Transverse colon (tissue), 4 donors: Measurements from ENCODE around the gene GRXCR1. TPM values are rescaled to one million over a fixed set of nuclear protein-coding genes. Genes with fewer than 3 reads are reported as not detected.

Source experiments
- DNase-seq: peaks from one replicate; pipeline ENCODE4 v3.0.0-alpha.2; 2019
- H3K27ac ChIP-seq, 4 donors: fragments of 200-600 bp; sonication (generic); 2 replicates each; pipeline ENCODE4 v1.5.1; 2016 to 2018; ENCODE audit warnings: inconsistent platforms in 4 of 4
- H3K27me3 ChIP-seq: fragments of 200-600 bp; sonication (generic); 2 replicates; pipeline ENCODE4 v1.5.1; 2017; ENCODE audit warnings: inconsistent platforms
- H3K36me3 ChIP-seq, 4 donors: fragments of 200-600 bp; sonication (generic); 2 replicates each; pipeline ENCODE4 v1.5.1; 2017 to 2019; ENCODE audit warnings: inconsistent platforms in 4 of 4
- H3K4me1 ChIP-seq, 4 donors: fragments of 200-600 bp; sonication (generic); 2 replicates each; pipeline ENCODE4 v1.5.1; 2017 to 2020; ENCODE audit warnings: inconsistent platforms in 4 of 4
- H3K4me3 ChIP-seq, 4 donors: fragments of 200-600 bp; sonication (generic); 1 replicate in 1 of 4; 2 replicates in 3 of 4; pipeline versions ENCODE4 v1.5.1 to v1.6.1; 2017 to 2019; ENCODE audit warnings: inconsistent platforms in 4 of 4
- H3K9me3 ChIP-seq, 2 donors: fragments of 200-600 bp; sonication (generic); 2 replicates each; pipeline ENCODE4 v1.5.1; 2017 to 2019; ENCODE audit warnings: inconsistent platforms in 2 of 2
- CTCF ChIP-seq, 5 experiments: fragments of 200-600 bp in 3 of 5; fragments of 450-650 bp in 2 of 5; sonication (generic) in 3 of 5; IDR thresholded peaks; 1 replicate in 2 of 5; 2 replicates in 3 of 5; pipeline ENCODE4 v1.5.1; 2016 to 2017; ENCODE audit warnings: antibody characterized with exemption in 5 of 5, inconsistent platforms in 3 of 5, mild to moderate bottlenecking in 2 of 5, moderate library complexity in 1 of 5
- EP300 ChIP-seq: sonication (generic); formaldehyde crosslinking; IDR thresholded peaks from one replicate; pipeline ENCODE4 v1.6.1; 2017; ENCODE audit warnings: antibody characterized with exemption, low read depth
- POLR2A ChIP-seq: fragments of 450-650 bp; IDR thresholded peaks from one replicate; pipeline ENCODE4 v1.6.1; 2016; ENCODE audit warnings: antibody characterized with exemption, mild to moderate bottlenecking, moderate library complexity
- POLR2AphosphoS5 ChIP-seq, 3 donors: sonication (generic); formaldehyde crosslinking; IDR thresholded peaks; one replicate each; pipeline ENCODE4 v1.6.1; 2016; ENCODE audit warnings: antibody characterized with exemption in 3 of 3
- WGBS, 2 donors: methylation state at CpG; one replicate each; pipeline ENCODE4 v1.1.5; 2018; ENCODE audit warnings: low coverage in 1 of 2; 5-methylcytosine and 5-hydroxymethylcytosine counted together
- in situ Hi-C, 4 donors: fragments of 200-750 bp; cut with MboI; loops; one replicate each; pipeline versions ENCODE4 v1.15.0 to v1.15.1; 2017; ENCODE audit warnings: low sequenced_read_pairs in 3 of 4, low pct_ligation_motif_present in 1 of 4, low pct_unique_long_range_greater_than_20kb in 1 of 4
- intact Hi-C: fragments of 100-400 bp; cut with DNase I; formaldehyde crosslinking; loops from one replicate; pipeline ENCODE4 v1.15.1; 2023; ENCODE audit warnings: low total_unique reads
- total RNA-seq, 4 donors: library from RNA; depleted of rRNA; stranded (reverse); fragments of >200 nt; gene quantifications; one replicate each; pipeline ENCODE4 v1.1.0, GENCODE V29; 2016

The GRXCR1 gene
- total RNA-seq = not detected

DNA sequence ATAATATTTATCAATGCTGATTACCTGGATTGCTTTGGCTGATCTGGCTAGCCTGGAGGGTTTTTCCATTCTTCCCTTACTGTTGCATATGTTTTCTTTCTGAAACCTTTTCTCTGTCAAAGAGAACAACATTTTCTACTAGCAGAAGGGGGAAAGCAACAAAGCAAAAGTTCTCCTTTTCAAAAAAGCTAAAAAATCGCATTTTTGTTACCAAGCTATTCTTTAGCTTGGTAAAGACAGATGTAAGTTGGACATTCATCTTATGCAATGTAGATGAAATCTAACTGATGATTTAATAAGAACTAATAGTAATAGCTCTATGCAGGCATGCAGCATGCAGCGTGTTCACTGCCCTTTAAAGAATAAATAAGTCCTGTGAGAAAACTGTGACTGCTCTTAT is at the start of gene GRXCR1:
TSS of gene GRXCR1 (plus strand) at position 301 of the 400 bp plus-strand sequence. CDS start 554 bp downstream, outside the sequence.
- Histone ChIP-seq H3K36me3 (no peaks in the 10 kb centered on the region), H3K9me3 (no peaks in the 10 kb centered on the region), H3K27ac (no peak within 1 kb of the TSS), H3K4me1 (no peaks in the 10 kb centered on the region), H3K4me3 (no peak within 1 kb of the TSS), H3K27me3 (no peaks in the 10 kb centered on the region)
- no peak for DNase-seq
- TF ChIP-seq EP300 (no peak), POLR2A (no peak), POLR2AphosphoS5 (IDR thresholded peaks at IDR 0.05) (no peak), CTCF (IDR thresholded peaks at IDR 0.05) (no peak)
- intact Hi-C loops = no loop called here
- WGBS, 2 donors = 73 to 81% methylated on average over 2 of the region's 2 CpGs
- in situ Hi-C loops = no loop called here

DNA sequence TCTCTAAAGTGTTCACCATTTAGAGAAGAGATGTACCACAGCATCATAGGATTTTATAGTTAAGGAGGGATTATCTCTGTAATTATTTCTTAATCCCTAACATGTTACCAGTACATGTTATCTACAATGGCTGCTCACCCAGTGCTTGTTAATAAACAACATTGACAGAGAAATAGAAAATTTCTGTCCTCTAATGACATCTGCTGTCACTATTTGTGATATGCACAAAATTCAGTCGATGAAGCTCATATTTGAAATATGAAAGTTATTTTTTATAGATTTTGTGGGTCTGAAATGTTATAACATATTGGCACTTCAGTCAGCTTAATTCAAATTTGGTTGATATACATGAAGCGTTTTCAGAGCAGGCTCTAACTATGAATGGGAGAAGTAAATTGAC is 48.8 kb upstream of the GRXCR1 start:
- no peak for DNase-seq
- Histone ChIP-seq H3K27ac (no peak overlapping the region), H3K9me3 (no peaks in the 10 kb centered on the region), H3K36me3 (no peaks in the 10 kb centered on the region), H3K27me3 (no peaks in the 10 kb centered on the region), H3K4me3 (no peak overlapping the region), H3K4me1 (no peaks in the 10 kb centered on the region)
- in situ Hi-C loops = no loop called here
- intact Hi-C loops = no loop called here
- WGBS, 2 donors = 66 to 76% methylated on average over 2 of the region's 2 CpGs
- TF ChIP-seq POLR2AphosphoS5 (IDR thresholded peaks at IDR 0.05) (no peak), CTCF (IDR thresholded peaks at IDR 0.05) (no peak), EP300 (no peak), POLR2A (no peak)

- no peak overlapping the region for H3K27ac ChIP-seq
- in situ Hi-C loops (no loop called here), intact Hi-C loops (no loop called here)
- H3K9me3 ChIP-seq = peaks cover 0 to 4% of the 10 kb centered on the region in 2 donors
- H3K4me3 ChIP-seq = no peak overlapping the region
- 71 to 80% methylated on average over 3 of the region's 3 CpGs for WGBS, 2 donors
- TF ChIP-seq CTCF (IDR thresholded peaks at IDR 0.05) (no peak), EP300 (no peak), POLR2AphosphoS5 (IDR thresholded peaks at IDR 0.05) (no peak), POLR2A (no peak)
- DNase-seq = no peak
- H3K4me1 ChIP-seq = no peaks in the 10 kb centered on the region
- no peaks in the 10 kb centered on the region for H3K36me3 ChIP-seq
- no peaks in the 10 kb centered on the region for H3K27me3 ChIP-seq
These were observed 48.0 kb upstream of the GRXCR1 start for GRCh38 chr4:42844422-42845070.

GRCh38 chr4:42845586-42845985 is 46.9 kb upstream of the GRXCR1 start:
- no peak for DNase-seq
- H3K27ac ChIP-seq = no peak overlapping the region
- H3K4me1 ChIP-seq = no peaks in the 10 kb centered on the region
- in situ Hi-C loops = no loop called here
- no peak for TF ChIP-seq EP300
- TF ChIP-seq POLR2AphosphoS5 (IDR thresholded peaks at IDR 0.05) = no peak
- no peak for TF ChIP-seq POLR2A
- TF ChIP-seq CTCF (IDR thresholded peaks at IDR 0.05) = no peak
- WGBS, 2 donors = 0 to 9% methylated on average over 1 of the region's 1 CpG
- no peaks in the 10 kb centered on the region for H3K27me3 ChIP-seq
- H3K4me3 ChIP-seq = no peak overlapping the region
- intact Hi-C loops = no loop called here
- H3K9me3 ChIP-seq = peaks cover 3 to 12% of the 10 kb centered on the region in 2 donors
- H3K36me3 ChIP-seq = no peaks in the 10 kb centered on the region
